SK-N-SH (cell line): ENCODE results near the gene HNRNPL. TPM values are rescaled to one million over a fixed set of nuclear protein-coding genes. Genes with fewer than 3 reads are reported as not detected.

Experiments
- CTCF ChIA-PET: fragments of 300-600, 350-600 bp; formaldehyde crosslinking; extraction: SDS; loops from one replicate; lab custom pipeline; 2021; lab: Yijun Ruan, JAX
- POLR2A ChIA-PET: fragments of 350-600 bp; sonication (Branson Sonifier 250); formaldehyde crosslinking; extraction: SDS; loops from one replicate; lab custom pipeline; 2020; ENCODE audit warnings: antibody characterized with exemption, inconsistent platforms; lab: Yijun Ruan, JAX
- DNase-seq: peaks from one replicate; pipeline ENCODE4 v3.0.0; 2012
- H2AFZ ChIP-seq: fragments of 200-600 bp; sonication (generic); 2 replicates; pipeline ENCODE4 v1.8.1; 2016; ENCODE audit warnings: antibody characterized with exemption, mild to moderate bottlenecking, low read depth
- H3F3A ChIP-seq: fragments of 200-600 bp; sonication (generic); replicated peaks from 2 replicates; pipeline ENCODE3; 2016; ENCODE audit warnings: antibody characterized with exemption, mild to moderate bottlenecking; ENCODE audit not compliant: insufficient read depth
- H3K27ac ChIP-seq, 2 experiments: fragments of 200-500 bp in 1 of 2; fragments of 200-600 bp in 1 of 2; sonication (Bioruptor generic) in 1 of 2; sonication (generic), shearing (Covaris generic) in 1 of 2; 2 replicates each; pipeline versions ENCODE4 v1.5.1 to v1.6.1; 2014 to 2016; ENCODE audit warnings: low read depth in 2 of 2, inconsistent platforms in 1 of 2, low read length in 1 of 2, mild to moderate bottlenecking in 1 of 2, mixed read lengths in 1 of 2
- H3K27me3 ChIP-seq: fragments of 200-600 bp; sonication (generic), shearing (Covaris generic); 2 replicates; pipeline ENCODE4 v1.6.1; 2016; ENCODE audit warnings: mixed run types; ENCODE audit not compliant: insufficient read depth
- H3K36me3 ChIP-seq, 2 experiments: fragments of 200-500 bp in 1 of 2; fragments of 200-600 bp in 1 of 2; sonication (Bioruptor generic) in 1 of 2; sonication (generic) in 1 of 2; replicated peaks in 1 of 2; 2 replicates each; pipeline versions ENCODE3 to v1.5.1; 2014 to 2016; ENCODE audit warnings: low read length in 1 of 2, mild to moderate bottlenecking in 1 of 2; ENCODE audit not compliant: insufficient read depth in 2 of 2, control insufficient read depth in 1 of 2
- H3K4me1 ChIP-seq, 2 experiments: fragments of 200-500 bp in 1 of 2; fragments of 200-600 bp in 1 of 2; sonication (Bioruptor generic) in 1 of 2; sonication (generic), shearing (Covaris generic) in 1 of 2; 2 replicates each; pipeline versions ENCODE4 v1.5.1 to v1.6.1; 2014 to 2016; ENCODE audit warnings: low read depth in 1 of 2, low read length in 1 of 2, mixed run types in 1 of 2; ENCODE audit not compliant: insufficient read depth in 2 of 2, control insufficient read depth in 1 of 2
- H3K4me2 ChIP-seq: fragments of 200-600 bp; sonication (generic), shearing (Covaris generic); 2 replicates; pipeline ENCODE4 v1.6.1; 2017; ENCODE audit warnings: mixed run types
- H3K4me3 ChIP-seq, 2 experiments: fragments of 200-500 bp in 1 of 2; fragments of 200-600 bp in 1 of 2; sonication (Bioruptor generic) in 1 of 2; sonication (generic), shearing (Covaris generic) in 1 of 2; 2 replicates each; pipeline versions ENCODE4 v1.5.1 to v1.8.1; 2014 to 2016; ENCODE audit warnings: low read depth in 2 of 2, inconsistent platforms in 1 of 2, low read length in 1 of 2, mild to moderate bottlenecking in 1 of 2, mixed read lengths in 1 of 2, moderate library complexity in 1 of 2
- H3K79me2 ChIP-seq: fragments of 200-600 bp; sonication (generic); 2 replicates; pipeline ENCODE4 v1.8.1; 2017; ENCODE audit warnings: mild to moderate bottlenecking; ENCODE audit not compliant: insufficient read depth
- H3K9ac ChIP-seq: fragments of 200-600 bp; sonication (generic); 2 replicates; pipeline ENCODE4 v1.6.1; 2017; ENCODE audit warnings: mixed run types
- H3K9me2 ChIP-seq: fragments of 200-600 bp; sonication (generic); 2 replicates; pipeline ENCODE4 v1.6.1; 2017; ENCODE audit warnings: mixed run types
- H3K9me3 ChIP-seq: fragments of 200-600 bp; sonication (generic); 2 replicates; pipeline ENCODE4 v1.6.1; 2017; ENCODE audit warnings: mixed run types, mild to moderate bottlenecking, moderate library complexity
- H4K20me1 ChIP-seq: fragments of 200-600 bp; sonication (generic); 2 replicates; pipeline ENCODE4 v1.6.1; 2017; ENCODE audit warnings: mild to moderate bottlenecking, mixed run types; ENCODE audit not compliant: insufficient read depth
- ELF1 ChIP-seq: IDR thresholded peaks from 2 replicates; pipeline ENCODE4 v1.4.0; 2012
- EP300 ChIP-seq, 2 experiments: IDR thresholded peaks; 2 replicates each; pipeline versions ENCODE4 v1.4.0 to v1.6.1; 2012; ENCODE audit warnings: borderline replicate concordance in 1 of 2, low read depth in 1 of 2, low read length in 1 of 2
- EZH2phosphoT487 ChIP-seq: fragments of 200-600 bp; sonication (generic); IDR thresholded peaks from 2 replicates; pipeline ENCODE4 v1.6.1; 2017; ENCODE audit warnings: low read depth, mixed run types, mild to moderate bottlenecking, antibody characterized with exemption, moderate library complexity, borderline replicate concordance
- FOSL2 ChIP-seq: IDR thresholded peaks from 2 replicates; pipeline ENCODE4 v1.4.0; 2012; ENCODE audit warnings: low read depth, mild to moderate bottlenecking, moderate library complexity, borderline replicate concordance
- JUND ChIP-seq: IDR thresholded peaks from 2 replicates; pipeline ENCODE4 v1.4.0; 2012
- RFX5 ChIP-seq: IDR thresholded peaks from 2 replicates; pipeline ENCODE4 v1.6.1; 2012; ENCODE audit warnings: mild to moderate bottlenecking, improper control_type of control experiment, low read length
- TCF12 ChIP-seq: IDR thresholded peaks from 2 replicates; pipeline ENCODE4 v1.4.0; 2012
- YY1 ChIP-seq: IDR thresholded peaks from 2 replicates; pipeline ENCODE4 v1.4.0; 2012; ENCODE audit warnings: low read depth, mild to moderate bottlenecking
- WGBS: methylation state at CpG from one replicate; pipeline ENCODE4 v1.1.6; 2017; ENCODE audit warnings: low lambda C conversion rate; 5-methylcytosine and 5-hydroxymethylcytosine counted together
- polyA plus RNA-seq, 3 experiments: library from polyadenylated mRNA; depleted of rRNA; stranded (reverse); fragments of >200 nt; gene quantifications; 2 replicates each; pipeline ENCODE4 v1.2.3, GENCODE V29; 2012
- TF ChIP-seq, protein P1 (sequence below): IDR thresholded peaks from 2 replicates; pipeline ENCODE4; 2012
- TF ChIP-seq, protein P2 (sequence below): fragments of 200-600 bp; sonication (generic); IDR thresholded peaks from 2 replicates; pipeline ENCODE4 v1.6.1; 2017; ENCODE audit warnings: antibody characterized with exemption, mild to moderate bottlenecking, moderate library complexity
- TF ChIP-seq, protein P3 (sequence below): IDR thresholded peaks from 2 replicates; pipeline ENCODE4 v1.4.0; 2012; ENCODE audit warnings: low read depth, borderline replicate concordance

Gene HNRNPL
- polyA plus RNA-seq, 1 of the 3 experiments (the other 2 are of a cell fraction): 280 TPM

DNA sequence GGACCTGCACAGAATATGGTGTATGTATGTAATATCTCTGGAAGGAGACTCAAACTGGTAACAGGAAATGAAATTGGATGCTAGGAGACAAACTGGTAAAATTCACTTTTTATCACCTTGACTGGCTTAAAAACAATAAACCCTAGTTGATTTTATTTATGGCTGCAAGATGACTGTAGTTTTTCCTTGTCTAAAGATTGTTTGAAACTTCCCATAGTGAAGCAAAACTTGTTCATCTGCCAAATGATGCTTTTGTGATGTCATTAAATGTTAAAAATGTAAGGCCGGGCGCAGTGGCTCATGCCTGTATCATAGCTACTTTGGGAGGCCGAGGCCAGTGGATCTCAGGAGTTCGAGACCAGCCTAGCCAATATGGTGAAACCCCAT is 15.7 kb downstream of the HNRNPL start:
- CTCF ChIA-PET: no interaction called here
- POLR2A ChIA-PET: interaction anchor here (1.3 kb wide), 1 partner anchor 9 kb away, joined by 3 read pairs; no protein-coding TSS in a partner anchor
- peaks cover 21% of the 10 kb centered on the region; the same call in 1 of the 2 replicates for H3K79me2 ChIP-seq

DNA sequence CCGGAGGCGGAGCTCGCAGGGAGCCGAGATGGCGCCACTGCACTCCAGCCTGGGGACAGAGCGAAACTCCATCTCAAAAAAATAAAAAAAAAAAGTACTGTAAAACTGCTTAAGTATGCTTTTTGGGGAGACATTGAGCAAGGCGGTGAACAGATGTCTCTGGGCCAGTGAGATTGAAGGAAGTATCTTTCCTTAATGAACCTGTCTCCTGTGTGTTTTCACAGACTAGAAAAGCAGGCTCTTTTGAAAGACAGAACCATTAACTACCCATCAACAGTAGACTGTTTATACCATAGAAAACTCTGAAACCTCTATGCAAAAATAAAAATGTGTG is 16.7 kb downstream of the HNRNPL start:
- ChIA-PET CTCF (no interaction called here), POLR2A (interaction anchor here (1.3 to 2.3 kb wide), 2 partner anchors 8 kb away, joined by 3 to 6 read pairs; no protein-coding TSS in a partner anchor)
- H3K9me3 ChIP-seq: no peaks in the 10 kb centered on the region
- peaks cover 64% of the 10 kb centered on the region for H3F3A ChIP-seq
- no peak for DNase-seq
- 96% methylated on average over 7 of the region's 7 CpGs for WGBS
- TF ChIP-seq ELF1: no peak
- no peak for TF ChIP-seq YY1
- H3K36me3 ChIP-seq: peaks cover 15 to 30% of the 10 kb centered on the region in 2 experiments
- no peak overlapping the region for H3K4me2 ChIP-seq
- H3K4me1 ChIP-seq: peaks cover 24 to 54% of the 10 kb centered on the region in 2 experiments; a peak in 3 of 4 replicates
- no peak overlapping the region for H3K4me3 ChIP-seq
- H3K79me2 ChIP-seq: peaks cover 21% of the 10 kb centered on the region; the same call in 1 of the 2 replicates
- peak overlapping the region in 1 of 2 experiments; percentile 27; a peak in 1 of 4 replicates for H3K27ac ChIP-seq
- peaks cover 8% of the 10 kb centered on the region; the same call in 1 of the 2 replicates for H4K20me1 ChIP-seq
- no peaks in the 10 kb centered on the region for H3K9me2 ChIP-seq
- H3K9ac ChIP-seq: no peak overlapping the region
- H3K27me3 ChIP-seq: no peaks in the 10 kb centered on the region
- H2AFZ ChIP-seq: no peak overlapping the region

More for the DNA sequence above, 15.7 kb downstream of the HNRNPL start:
- DNase-seq: no peak
- Histone ChIP-seq H3K27me3 (no peaks in the 10 kb centered on the region), H2AFZ (no peak overlapping the region), H3K27ac (peak overlapping the region in 1 of 2 experiments; percentile 82; a peak in 2 of 4 replicates), H3K9me2 (no peaks in the 10 kb centered on the region), H3K4me2 (no peak overlapping the region), H3K4me1 (peaks cover 34 to 62% of the 10 kb centered on the region in 2 experiments; a peak in 3 of 4 replicates), H3F3A (peaks cover 75% of the 10 kb centered on the region), H3K9ac (no peak overlapping the region), H3K9me3 (no peaks in the 10 kb centered on the region), H4K20me1 (peaks cover 17% of the 10 kb centered on the region), H3K36me3 (peaks cover 25 to 30% of the 10 kb centered on the region in 2 experiments), H3K4me3 (no peak overlapping the region)
- TF ChIP-seq, protein P1, sequence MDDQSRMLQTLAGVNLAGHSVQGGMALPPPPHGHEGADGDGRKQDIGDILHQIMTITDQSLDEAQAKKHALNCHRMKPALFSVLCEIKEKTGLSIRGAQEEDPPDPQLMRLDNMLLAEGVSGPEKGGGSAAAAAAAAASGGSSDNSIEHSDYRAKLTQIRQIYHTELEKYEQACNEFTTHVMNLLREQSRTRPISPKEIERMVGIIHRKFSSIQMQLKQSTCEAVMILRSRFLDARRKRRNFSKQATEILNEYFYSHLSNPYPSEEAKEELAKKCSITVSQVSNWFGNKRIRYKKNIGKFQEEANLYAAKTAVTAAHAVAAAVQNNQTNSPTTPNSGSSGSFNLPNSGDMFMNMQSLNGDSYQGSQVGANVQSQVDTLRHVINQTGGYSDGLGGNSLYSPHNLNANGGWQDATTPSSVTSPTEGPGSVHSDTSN: no peak
- TF ChIP-seq, protein P2, sequence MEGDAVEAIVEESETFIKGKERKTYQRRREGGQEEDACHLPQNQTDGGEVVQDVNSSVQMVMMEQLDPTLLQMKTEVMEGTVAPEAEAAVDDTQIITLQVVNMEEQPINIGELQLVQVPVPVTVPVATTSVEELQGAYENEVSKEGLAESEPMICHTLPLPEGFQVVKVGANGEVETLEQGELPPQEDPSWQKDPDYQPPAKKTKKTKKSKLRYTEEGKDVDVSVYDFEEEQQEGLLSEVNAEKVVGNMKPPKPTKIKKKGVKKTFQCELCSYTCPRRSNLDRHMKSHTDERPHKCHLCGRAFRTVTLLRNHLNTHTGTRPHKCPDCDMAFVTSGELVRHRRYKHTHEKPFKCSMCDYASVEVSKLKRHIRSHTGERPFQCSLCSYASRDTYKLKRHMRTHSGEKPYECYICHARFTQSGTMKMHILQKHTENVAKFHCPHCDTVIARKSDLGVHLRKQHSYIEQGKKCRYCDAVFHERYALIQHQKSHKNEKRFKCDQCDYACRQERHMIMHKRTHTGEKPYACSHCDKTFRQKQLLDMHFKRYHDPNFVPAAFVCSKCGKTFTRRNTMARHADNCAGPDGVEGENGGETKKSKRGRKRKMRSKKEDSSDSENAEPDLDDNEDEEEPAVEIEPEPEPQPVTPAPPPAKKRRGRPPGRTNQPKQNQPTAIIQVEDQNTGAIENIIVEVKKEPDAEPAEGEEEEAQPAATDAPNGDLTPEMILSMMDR: no peak
- TF ChIP-seq TCF12: no peak
- TF ChIP-seq, protein P3, sequence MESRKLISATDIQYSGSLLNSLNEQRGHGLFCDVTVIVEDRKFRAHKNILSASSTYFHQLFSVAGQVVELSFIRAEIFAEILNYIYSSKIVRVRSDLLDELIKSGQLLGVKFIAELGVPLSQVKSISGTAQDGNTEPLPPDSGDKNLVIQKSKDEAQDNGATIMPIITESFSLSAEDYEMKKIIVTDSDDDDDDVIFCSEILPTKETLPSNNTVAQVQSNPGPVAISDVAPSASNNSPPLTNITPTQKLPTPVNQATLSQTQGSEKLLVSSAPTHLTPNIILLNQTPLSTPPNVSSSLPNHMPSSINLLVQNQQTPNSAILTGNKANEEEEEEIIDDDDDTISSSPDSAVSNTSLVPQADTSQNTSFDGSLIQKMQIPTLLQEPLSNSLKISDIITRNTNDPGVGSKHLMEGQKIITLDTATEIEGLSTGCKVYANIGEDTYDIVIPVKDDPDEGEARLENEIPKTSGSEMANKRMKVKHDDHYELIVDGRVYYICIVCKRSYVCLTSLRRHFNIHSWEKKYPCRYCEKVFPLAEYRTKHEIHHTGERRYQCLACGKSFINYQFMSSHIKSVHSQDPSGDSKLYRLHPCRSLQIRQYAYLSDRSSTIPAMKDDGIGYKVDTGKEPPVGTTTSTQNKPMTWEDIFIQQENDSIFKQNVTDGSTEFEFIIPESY: no peak
- TF ChIP-seq EP300 (IDR thresholded peaks at IDR 0.05; ENCODE audit: borderline replicate concordance in 1 of 2, low read depth in 1 of 2, low read length in 1 of 2): no peak
- no peak for TF ChIP-seq RFX5
- TF ChIP-seq JUND: no peak
- no peak for TF ChIP-seq ELF1
- TF ChIP-seq YY1: no peak
- no peak for TF ChIP-seq FOSL2
- TF ChIP-seq EZH2phosphoT487: no peak
- WGBS: 89% methylated on average over 4 of the region's 4 CpGs
